ENCODE data around the gene PEX7. TPM values are rescaled to one million over a fixed set of nuclear protein-coding genes. Genes with fewer than 3 reads are reported as not detected.
"Not testable (repeated sequence)": the region's sequence is repeated elsewhere in the genome, so short reads cannot be mapped to it uniquely, and the experiment has no call there.

PEX7 gene
- total RNA-seq, 2 donors from 2014 or later: 9.0 to 11.0 TPM

DNA sequence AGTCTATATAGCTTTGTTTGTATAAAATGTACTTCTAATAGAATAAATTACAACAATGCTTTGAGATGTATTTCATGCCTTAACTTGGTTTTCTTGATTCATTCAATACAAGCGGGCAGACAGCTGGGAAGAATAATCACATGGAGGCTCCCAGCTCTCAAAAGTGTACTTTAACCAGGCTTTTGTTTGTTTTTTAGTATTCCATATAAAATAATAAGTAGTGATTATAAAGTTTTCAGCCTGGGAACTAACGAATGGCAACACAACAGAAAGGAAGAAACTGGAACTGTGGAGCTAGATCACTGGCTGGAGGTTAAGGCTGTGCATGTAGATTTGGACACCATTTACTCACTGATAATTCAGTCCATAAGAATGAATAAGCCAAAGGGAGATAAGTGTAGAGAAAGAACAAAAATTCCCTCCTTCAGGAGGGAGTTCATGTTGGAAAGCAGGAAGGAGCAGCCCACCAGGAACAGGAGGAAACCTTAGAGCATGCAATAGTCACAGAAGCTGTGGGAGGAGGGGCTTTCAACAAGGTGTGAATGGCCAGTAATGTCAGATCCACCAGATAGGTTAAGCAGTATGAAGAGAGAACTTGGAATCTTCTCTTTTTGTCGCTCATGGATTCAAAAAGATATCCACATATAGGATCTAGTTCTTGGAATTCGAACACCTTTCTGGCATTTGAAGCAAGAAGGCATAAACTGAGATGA lies 58.5 kb downstream of the PEX7 start:
- intact Hi-C loops (cut with DNase I, micrococcal nuclease): no loop called here
- peak; percentile 51 for ATAC-seq

DNA sequence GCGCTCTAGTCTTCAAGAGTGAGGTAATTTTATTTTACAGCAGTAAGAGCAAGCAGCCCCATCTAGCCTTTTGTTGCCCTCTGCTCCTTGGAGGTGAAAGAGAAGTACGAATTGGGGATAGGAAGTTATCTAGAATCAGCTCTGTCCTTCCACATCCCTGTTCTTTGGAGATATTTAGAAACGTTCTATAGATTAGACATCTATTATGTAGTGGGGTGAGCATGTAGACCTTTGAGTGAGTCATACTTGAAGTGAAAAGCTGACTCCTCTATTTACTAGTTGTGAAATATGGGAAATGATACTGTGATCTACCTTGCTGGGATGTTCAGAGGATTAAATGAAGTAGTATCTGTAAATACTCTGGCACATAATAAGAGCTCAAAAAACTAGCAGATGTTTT lies 63.7 kb downstream of the PEX7 start:
- ATAC-seq: no peak

More for the DNA sequence above, 58.5 kb downstream of the PEX7 start:
- no peak for DNase-seq

DNA sequence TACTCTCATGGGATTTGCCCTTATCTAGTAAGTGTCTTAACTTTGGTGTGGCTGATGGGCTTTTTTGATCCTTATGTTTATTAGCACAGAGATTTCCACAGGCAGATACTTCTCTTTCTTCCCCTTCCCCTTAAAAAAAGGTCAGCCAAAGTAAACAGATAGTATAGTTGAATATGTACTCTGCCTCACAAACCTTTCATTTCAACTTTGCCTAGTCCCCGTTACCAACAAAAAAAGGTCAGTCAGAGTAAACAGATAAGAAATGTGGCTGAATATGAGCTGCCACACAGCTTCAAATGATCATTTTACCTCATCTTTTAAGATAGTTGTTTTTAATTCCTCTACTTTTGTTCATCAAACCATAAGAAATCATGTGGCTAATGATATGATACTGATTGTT lies 65.6 kb downstream of the PEX7 start:
- ATAC-seq: no peak
- intact Hi-C loops (cut with DNase I, micrococcal nuclease): no loop called here
- no peak for DNase-seq

More for the DNA sequence above, 63.7 kb downstream of the PEX7 start:
- no peak for DNase-seq
- intact Hi-C loops (cut with DNase I, micrococcal nuclease): no loop called here

DNA sequence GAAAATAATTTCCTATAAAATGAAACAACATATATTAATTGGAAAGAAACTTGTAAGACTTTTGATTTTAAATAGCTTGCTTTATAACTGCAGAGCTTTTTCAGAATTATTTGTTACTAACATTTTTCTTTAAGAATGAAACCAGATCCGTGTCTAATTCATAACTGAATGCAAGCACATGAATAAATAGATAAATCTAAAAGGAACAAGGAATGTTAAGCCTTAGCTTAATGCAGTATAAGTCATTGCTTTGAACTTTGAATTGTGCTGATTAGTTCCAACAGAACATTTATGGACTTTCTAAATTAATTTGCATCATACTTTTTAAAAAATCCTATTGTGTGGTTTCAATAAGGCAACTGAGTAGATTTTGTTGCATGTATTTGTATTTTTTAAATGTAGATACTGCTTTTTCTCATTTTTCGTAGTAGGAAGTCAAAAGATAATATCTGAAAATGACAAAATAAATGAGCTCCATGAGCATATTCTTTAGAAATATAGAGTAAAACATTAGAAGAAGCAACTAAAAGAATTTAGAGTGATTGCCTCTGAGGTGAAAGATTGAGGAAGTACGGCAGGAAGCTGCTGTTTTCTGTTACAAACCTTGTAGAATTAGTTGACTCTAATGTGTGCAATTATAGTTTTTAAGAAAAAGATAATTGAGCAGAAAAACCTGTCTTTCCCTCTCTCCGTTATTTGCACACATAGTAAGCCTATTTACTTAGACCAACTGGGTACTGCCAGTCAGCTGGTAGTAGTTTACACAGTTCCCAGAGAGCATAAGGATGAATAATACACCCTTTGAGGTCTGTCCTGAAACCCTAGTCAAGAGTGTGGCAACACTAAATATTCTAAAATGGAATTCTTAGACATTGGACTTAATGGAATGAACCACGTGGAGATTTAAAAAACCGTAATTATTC lies 67.1 kb downstream of the PEX7 start:
- DNase-seq (no peak), ATAC-seq (peak; percentile 55)
- intact Hi-C loops (cut with DNase I, micrococcal nuclease): no loop called here

DNA sequence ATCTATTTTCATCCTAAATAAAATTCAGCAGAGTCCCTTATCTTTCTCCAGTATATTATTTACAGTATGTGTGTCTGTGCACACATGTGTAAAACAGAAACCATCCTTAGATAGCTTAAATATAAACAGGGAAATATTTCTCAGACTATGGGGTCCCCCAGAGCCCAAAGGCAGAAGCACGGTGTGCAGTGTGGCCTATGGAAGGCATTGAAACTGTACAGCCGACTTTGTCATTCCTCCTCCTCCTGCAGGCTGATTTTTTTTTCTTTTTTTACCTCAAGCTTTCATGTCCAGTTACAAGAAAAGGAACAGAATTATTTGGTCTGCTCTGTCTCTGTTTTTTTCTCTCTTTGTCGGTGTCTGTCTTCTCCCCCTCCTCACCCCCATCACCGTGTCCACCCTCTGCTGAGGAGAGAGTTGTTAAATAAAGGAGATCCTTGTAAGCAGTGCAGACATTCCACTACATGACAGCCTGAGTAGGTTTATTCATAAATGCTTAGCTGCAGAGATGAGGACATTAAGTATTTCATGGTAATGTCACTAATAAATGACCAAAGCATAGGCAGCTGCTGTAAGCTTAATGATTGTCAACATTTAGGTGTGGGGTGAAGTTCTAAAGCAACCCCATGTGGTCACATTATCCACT lies 67.9 kb downstream of the PEX7 start:
- no peak for ATAC-seq
- intact Hi-C loops (cut with DNase I, micrococcal nuclease): no loop called here
- no peak for DNase-seq

DNA sequence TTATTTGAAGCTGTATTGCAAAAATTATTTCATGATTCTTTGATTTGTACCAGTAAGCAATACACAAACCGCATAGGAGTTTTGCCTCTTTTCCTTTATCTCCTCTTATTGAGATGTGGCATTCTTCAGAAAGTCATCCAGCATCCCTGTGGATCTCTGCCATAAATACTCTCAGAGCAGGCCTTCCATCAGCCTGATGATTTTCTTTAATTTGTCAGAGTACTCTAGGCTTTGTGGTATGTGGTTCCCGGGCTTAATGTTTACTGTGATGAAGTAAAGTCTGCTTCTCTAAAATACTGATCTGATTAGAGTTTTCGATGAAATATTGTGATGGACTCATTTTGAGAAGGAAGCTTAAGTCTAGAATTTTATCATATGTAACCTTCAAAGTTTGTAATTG lies 68.6 kb downstream of the PEX7 start:
- no peak for ATAC-seq
- intact Hi-C loops (cut with DNase I, micrococcal nuclease): no loop called here
- DNase-seq: no peak

DNA sequence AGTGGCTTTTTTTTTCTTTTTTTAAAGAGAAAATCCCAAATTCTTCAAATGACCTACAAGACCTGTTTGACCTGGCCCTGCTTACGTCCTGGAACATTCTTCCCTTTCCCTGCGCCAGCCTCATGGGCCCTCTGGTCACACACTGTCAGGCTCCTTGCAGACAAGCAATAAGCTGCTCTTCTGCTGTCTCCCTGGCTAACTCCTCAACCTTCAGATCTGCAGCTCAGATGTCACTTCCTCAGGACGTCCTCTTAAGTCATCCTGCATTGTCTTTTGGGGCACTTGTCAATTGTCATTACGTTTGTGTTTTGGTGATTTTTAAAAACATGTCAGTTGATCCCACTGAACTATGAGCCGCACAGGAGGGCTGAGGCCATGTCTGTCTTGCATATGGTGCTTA lies 70.8 kb downstream of the PEX7 start:
- intact Hi-C loops (cut with DNase I, micrococcal nuclease): no loop called here
- DNase-seq (no peak), ATAC-seq (no peak)

DNA sequence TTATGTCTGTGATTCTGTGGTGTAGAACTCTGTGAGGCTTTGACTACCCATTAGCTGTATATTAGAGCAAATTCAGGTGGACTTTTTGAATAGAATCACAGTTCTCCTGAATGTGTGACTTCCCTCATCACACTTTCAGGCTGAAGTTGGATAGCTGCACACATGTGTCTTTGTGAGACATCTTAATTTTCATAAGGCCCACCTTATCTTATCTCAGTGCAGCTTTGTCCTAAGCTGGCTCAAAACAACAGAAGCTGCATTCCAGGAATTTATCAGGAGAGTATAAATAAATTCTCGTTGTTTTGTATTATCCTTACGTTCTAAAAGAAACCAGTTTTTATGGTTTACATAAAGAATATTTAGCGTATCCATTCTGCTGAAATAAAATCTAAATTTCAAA lies 73.5 kb downstream of the PEX7 start:
- DNase-seq: no peak
- intact Hi-C loops (cut with DNase I, micrococcal nuclease): no loop called here
- ATAC-seq: no peak

DNA sequence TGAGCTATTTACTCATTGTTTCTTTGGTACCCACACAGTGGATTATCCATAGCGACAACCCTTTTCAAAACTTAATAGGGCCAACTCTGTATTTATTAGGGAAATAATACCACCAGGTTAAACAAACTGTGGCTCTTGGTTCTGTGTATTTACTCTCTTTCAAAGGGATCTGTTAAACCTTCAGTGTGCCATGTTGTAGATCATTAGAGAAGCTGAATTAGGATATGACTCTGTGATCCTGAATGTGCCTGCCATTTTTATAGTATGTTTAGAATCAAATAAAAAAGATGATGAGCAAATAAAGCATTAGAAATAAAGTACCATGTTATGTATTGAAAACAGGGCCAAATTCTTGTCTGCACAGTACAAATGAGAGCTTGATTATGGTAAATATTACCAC lies 74.7 kb downstream of the PEX7 start:
- no peak for ATAC-seq

DNA sequence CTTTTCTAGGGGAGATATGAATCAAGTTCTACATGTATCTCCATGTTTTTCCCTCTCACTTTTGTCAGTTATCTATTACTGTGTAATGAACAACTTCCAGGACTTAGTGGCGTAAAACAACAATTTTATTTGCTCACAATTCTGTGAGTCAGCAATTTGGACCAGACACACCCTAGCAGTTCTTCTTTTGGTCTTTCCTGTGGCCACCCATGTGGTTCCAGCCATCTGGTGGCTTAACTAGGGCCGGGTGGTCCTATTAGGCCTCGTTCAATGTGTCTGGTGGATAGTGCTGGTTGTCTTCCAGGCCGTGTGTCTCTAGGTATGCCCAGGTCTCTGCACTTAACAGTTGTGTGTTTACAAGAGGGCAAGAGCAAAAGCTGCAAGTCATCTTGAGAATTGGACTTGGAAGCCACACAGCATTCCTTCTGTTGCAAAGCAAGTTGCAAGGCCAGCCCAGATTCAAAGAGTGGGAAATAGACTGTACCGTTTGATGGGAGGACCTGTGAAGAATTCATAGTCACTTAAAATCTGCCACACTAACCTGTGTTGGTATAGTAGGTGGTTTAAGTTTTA lies 78.9 kb downstream of the PEX7 start:
- intact Hi-C loops (cut with DNase I, micrococcal nuclease): no loop called here
- no peak for ATAC-seq
- DNase-seq: no peak

More for the DNA sequence above, 74.7 kb downstream of the PEX7 start:
- intact Hi-C loops (cut with DNase I, micrococcal nuclease): no loop called here
- no peak for DNase-seq

DNA sequence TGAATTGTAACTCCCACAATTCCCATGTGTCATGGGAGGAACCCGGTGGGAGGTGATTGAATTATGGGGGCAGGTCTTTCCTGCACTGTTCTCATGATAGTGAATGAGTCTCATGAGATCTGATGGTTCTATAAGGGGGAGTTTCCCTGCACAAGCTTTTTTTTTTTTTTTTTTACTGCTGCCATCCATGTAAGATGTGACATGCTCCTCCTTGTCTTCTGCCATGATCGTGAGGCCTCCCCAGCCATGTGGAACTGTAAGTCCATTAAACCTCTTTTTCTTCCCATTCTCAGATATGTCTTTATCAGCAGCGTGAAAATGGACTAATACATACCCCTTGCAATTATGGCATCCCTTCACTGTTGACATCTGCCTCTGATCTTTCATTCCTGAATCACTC lies 82.1 kb downstream of the PEX7 start:
- ATAC-seq; intact Hi-C loops (cut with DNase I, micrococcal nuclease); DNase-seq: not testable (repeated sequence)

DNA sequence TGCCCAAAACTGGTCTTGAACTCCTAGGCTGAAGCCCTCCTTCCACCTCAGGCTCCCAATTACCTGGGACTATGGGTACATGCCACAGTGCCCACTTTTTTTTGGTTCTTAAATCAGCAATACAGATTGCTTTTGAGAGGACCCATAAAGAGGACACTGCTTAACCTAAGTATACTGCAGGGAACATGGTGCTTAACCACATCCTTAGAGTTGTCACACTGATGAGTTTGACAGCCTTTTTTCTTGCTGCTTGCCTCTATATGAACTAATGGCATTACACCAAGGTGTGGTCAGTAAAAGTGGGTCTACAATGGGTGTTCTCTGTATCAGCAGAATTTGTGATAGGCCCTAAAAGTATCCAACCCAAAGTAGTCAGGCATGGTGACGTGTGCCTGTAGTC lies 92.6 kb downstream of the PEX7 start:
- intact Hi-C loops (cut with DNase I, micrococcal nuclease): no loop called here
- ATAC-seq: no peak
- no peak for DNase-seq

DNA sequence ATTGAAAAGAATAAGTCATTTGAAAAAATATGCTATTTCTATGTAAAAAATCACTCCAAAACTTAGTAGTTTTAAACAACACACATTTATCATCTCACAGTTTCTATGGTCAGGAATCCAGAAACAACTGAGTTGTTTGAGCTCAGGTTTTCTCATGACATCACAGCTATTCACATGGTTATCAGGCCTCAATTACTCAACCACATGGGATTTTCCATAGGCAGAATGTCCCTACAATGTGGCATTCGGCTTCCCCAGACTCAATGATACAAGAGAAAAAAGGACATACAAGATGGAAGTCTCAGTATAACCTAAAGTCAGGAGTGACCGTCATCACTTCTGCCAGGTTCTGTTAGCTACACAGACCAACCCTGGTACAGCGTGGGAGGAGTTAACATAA lies 96.3 kb downstream of the PEX7 start:
- DNase-seq: no peak
- intact Hi-C loops (cut with DNase I, micrococcal nuclease): no loop called here
- no peak for ATAC-seq

DNA sequence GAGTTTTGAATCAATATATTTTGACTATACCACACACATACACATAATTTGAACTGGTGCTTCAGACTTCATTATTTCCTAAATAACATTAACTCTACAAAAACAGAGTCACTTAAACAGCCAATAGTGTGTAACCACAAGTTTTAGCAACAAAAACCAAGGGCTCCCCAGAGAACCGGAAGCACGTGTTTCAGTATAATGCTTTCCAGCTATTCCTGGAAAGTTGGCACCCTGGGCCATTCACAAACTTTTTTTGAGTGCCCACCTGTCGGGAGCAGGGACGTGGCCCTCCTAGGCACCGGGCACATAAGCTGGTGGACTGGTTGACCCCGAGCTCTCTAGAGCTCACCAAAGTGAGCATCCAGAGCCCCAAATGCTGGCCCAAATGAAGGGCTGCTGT lies 97.8 kb downstream of the PEX7 start:
- ATAC-seq: no peak
- intact Hi-C loops (cut with DNase I, micrococcal nuclease): no loop called here
- no peak for DNase-seq

DNA sequence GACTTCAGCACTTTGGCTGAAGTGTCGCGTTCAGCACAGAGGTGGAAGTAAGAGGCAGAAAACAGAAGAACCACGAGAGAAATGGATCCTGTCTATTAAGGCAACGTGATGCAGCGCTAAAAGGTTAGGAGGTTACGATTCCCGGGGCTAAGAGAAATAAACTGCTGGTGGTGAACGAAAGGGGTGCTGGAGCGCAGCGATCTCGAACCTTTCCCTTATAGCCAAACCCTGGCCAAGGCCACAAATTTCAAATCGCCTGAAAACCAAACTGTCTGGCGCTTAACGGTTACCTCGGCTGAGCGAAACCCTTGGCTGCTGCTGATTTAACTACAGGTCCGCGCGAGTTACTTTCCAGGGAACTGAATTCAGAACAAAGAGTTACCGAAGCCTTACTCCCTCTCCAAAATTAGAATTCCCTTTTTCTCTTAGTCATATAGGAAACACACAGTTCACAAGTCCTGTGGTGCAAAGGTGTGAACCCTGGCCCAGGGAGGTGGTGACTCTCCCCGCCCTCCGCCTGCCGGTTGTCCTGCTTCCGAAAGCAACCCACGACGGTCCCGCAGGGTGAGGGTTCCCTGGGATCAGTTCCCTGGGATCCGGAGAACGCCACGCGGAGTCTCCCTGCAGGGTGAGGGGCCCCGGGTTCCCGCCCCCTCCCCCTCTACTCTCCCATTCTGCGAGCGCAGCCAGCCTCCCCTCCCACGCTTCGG lies 98.4 kb downstream of the PEX7 start:
- ATAC-seq: peak; percentile 77
- DNase-seq: peak; percentile 34 to 50
- intact Hi-C loops (cut with DNase I, micrococcal nuclease): no loop called here

DNA sequence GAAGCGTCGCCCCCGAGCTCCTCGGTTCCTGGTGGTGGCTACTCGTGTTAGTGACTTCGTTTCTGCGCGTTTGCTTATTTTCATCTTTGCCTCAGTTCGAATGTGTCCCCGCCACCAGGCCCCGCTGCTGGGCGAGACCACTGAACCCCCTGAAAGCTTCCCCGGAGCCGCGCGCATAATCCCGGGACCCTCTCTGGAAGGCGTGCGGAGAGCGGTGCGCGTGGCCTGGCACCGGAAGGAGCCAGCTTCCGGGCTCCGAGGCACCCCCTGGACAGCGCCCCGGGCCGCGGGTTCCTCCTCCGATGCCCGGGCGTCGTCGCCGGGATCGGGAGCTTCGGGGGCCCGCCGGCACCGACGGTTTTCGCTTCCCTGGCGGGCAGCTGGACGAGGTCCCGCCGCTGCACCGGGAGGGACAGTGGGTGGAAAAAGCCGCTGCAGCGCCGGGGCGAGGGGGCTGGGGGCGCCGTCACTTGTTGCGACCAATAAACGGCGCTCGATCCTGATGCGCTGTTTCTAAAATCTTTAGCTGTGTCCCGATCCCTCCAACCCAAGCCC lies 99.1 kb downstream of the PEX7 start:
- DNase-seq: peak; percentile 24 to 27

DNA sequence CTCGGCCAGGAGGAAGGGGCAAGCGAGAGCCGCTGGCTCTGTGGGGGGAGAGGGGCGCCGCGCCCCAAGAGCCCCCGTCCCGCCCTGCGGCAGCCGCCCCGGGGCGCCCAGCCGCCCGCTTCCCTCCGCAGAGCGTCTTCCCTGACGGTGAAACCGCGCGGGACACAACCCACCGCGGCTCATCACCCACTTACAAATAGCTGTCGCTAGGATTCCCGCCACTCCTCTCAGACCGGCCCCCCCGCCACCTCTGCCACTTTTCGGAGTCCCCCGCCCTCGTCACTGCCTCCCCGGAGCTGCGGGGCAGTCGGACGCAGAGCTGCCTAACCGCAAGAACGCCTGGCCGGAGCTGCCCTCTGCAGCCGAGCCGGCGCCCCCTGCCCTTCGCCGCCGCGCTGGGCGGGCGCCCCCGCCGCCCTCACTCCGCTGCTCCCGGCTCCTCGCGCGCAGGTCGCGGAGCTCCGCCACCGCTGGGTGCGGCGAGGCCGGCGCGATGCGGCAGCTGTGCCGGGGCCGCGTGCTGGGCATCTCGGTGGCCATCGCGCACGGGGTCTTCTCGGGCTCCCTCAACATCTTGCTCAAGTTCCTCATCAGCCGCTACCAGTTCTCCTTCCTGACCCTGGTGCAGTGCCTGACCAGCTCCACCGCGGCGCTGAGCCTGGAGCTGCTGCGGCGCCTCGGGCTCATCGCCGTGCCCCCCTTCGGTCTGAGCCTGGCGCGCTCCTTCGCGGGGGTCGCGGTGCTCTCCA lies 99.7 kb downstream of the PEX7 start, which contains the start of gene SLC35D3:
SLC35D3 (plus strand) TSS at position 366 of the 749 bp plus-strand sequence; CDS start at position 494, 128 bp downstream.
- peak in 1 of 2 donors; percentile 21 for DNase-seq
- intact Hi-C loops (cut with DNase I, micrococcal nuclease): no loop called here
- ATAC-seq: peak; percentile 43

More for the DNA sequence above, 99.1 kb downstream of the PEX7 start:
- intact Hi-C loops (cut with DNase I, micrococcal nuclease): no loop called here
- ATAC-seq: peak; percentile 78

DNA sequence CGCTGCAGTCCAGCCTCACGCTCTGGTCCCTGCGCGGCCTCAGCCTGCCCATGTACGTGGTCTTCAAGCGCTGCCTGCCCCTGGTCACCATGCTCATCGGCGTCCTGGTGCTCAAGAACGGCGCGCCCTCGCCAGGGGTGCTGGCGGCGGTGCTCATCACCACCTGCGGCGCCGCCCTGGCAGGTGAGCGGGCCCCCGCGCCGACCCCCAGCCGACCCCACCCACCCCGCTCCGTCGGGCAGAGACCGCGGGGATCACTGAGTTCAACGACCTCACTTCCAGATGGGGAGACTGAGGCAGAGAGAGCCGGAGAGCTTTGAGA lies 100.3 kb downstream of the PEX7 start:
- ATAC-seq (peak; percentile 21), DNase-seq (peak in 1 of 2 donors; percentile 13)
- intact Hi-C loops (cut with DNase I, micrococcal nuclease): no loop called here

All from left colon (tissue), 2 donors.